ENCODE data around the gene KCNJ3.

Gene KCNJ3, protein sequence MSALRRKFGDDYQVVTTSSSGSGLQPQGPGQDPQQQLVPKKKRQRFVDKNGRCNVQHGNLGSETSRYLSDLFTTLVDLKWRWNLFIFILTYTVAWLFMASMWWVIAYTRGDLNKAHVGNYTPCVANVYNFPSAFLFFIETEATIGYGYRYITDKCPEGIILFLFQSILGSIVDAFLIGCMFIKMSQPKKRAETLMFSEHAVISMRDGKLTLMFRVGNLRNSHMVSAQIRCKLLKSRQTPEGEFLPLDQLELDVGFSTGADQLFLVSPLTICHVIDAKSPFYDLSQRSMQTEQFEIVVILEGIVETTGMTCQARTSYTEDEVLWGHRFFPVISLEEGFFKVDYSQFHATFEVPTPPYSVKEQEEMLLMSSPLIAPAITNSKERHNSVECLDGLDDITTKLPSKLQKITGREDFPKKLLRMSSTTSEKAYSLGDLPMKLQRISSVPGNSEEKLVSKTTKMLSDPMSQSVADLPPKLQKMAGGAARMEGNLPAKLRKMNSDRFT

DNA sequence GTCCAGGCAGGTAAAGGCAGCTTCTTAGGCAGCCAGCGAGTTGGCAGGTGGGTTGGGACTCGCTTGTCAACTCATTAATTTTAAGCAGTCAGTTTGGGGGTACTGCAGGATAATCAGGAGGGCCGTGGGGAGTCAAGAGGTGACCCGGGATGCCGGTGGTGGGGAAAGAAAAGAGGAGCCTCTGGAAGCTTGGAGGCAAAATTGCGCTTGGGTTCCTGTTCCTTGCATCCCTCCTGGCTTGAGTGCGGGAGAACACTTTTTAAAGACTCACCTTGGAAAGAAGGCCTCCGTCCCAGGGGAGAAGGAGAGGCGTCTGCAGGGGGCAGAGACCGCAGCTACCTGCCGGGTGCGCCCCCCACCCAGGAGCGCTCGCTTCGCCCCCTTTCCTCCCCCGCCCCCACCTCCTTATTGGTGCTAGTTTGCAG is at the start of gene KCNJ3:
KCNJ3 (plus strand) TSS at position 400 of the 425 bp plus-strand sequence. CDS start 81 bp downstream, outside the sequence.
- no peak for DNase-seq

DNA sequence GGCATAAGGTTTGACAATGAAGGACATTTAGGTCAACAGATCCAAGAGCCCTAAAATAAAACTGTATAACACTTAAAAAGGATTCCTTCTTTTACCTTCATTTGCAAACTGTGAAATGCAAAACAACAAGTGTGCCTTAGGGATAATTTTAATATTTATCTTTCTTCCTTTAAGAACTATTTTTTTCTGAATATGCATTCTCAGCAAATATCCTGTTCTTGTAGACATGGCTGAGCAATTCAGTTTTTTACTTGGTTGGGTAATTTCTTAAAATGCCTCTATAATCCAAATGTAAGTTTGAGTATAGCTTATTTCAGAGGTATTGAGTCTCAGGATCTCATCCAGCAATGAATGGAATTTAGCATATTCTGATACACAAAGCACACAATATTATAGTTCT is 43.0 kb upstream of the KCNJ3 start:
- no peak for DNase-seq

DNA sequence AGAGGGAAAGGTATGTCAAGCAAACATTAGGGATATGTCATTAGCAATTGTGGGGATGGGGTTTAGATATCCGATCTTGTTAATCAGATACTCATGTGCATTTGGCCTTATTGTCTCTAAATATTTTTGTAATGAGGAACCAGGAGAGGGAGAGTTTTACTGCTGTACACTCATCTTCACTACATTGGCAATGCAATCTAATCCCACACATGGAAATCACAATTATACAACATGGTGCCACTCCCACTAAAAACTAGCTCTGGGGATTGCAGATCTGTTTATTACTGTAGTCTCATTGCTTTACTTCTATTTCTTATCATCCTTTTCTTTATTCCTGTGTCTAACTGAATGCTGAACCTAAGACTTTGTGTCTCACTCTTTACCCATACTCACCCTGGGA is 39.6 kb upstream of the KCNJ3 start:
- no peak for DNase-seq

DNA sequence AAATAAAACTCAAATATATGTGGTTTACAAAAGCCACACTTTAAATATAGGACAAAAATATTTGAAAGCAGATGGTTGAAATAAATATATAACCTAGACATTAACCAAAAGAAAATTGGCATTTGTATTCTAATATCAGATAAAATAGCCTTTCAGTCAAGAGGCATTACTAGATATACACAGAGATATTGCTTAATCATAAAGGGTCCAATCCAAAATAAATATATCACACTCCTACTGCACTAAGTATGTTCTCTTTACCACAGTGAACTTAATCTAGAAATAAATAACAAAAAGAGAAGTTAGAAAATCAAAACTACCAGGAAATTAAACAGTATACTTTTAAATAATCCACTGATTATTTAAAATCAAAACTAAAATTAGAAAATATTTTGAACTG is 34.2 kb upstream of the KCNJ3 start:
- DNase-seq, result no peak

DNA sequence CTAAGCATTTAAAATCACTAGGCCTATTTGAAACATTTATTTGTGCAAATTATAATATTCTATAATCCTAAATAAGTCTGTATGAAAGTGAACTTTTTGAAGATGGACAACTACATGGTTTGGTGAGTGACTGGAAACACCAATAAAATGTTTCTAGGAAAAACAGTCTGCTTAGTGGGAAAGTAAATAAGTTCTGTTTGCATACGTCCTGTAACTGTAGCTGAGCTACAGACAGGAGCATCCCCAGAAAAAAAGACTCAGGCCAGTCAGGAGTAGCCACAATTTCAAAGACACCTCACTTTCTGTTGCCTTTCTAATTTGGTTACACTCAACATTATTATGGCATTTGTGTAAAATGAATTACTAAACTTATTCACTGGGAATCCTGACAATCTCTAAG is 28.4 kb upstream of the KCNJ3 start:
- DNase-seq, result no peak

DNA sequence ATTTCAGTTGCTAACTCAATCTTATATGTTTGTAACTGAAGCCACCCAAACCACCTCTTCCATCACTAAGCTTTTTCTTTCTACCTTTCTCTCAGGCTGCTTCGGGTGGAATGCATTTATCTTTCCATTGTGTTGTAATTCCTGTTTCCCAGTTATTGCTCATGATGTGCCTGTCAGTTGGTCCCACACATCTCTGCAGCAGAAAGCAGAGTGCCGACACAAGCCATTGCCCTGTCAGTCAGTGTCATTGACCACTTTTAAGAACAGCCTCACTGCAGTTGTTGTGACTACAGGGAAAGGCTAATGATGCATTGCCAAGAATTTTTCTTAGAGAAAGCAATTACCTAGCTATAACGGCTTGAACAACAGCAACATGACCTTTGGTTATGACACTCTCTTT is 24.8 kb upstream of the KCNJ3 start:
- no peak for DNase-seq

DNA sequence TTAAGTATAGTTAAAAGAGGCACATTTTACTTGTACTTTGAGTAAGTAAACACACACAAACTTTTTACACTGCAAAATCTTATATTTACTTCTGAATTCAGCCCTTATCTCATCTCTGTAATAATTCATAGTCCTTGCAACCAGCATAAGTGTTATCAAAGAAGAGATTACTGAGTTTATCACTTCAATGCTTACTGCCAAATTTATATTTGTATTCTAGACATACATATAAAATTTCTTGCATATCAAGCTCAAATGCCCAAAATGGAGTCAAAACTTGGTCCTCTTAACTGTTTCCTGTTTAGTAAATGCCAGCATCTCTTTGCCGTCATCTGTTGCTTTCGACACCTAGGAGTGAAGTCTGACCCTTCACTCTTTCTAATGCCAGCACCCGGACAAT is 21.1 kb upstream of the KCNJ3 start:
- no peak for DNase-seq

DNA sequence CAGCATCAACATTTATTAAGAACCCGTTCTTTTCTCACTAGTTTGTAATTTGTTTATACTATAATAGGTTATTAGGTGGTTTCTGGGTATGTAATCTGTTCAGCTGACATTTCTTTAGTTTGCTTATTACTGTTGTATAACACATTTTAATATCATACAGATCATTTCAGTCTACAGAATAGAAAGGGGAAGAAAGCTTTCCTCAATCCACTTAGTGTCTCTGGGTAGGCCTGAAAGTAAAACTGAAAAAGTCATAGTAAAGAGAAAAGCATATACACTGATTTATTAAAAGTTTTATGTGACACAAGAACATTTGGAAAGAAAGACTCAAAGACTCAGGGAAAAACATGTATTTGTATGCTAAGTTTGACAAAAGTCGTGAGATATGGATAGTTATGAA is 16.8 kb upstream of the KCNJ3 start:
- no peak for DNase-seq

DNA sequence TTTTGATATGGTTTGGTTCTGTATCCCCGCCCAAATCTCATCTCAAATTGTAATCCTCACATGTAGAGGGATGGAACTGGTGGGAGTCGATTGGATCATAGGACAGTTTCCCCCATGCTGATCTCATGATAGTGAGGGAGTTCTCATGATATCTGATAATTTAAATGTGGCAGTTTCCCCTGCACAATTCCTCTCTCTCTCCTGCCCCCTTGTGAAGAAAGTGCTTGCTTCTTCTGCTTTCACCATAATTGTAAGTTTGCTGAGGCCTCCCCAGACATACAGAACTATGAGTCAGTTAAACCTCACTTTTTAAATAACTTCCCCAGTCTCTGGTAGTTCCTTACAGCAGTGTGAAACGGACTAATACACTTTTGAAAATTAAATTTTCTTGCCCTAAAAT is 12.3 kb upstream of the KCNJ3 start:
- peak; percentile 3 for DNase-seq

DNA sequence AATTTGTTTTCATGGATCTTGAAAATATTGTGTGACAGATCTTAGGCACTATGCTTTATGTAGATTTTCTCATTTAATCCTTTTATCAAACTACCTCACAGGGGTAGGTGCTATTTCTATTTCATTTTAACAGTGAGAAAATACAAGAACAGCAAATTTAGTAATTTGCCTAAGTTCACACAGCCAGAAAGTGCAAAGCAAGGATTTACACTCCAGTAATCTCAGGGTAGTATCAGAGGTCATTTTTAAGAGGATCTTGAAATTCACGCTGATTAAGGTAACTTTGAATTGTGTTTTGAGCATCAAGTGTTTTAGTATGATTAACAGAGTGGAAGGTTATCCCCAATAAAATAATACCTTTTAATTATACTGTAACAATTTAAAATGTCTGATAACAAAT is 10.1 kb upstream of the KCNJ3 start:
- no peak for DNase-seq

DNA sequence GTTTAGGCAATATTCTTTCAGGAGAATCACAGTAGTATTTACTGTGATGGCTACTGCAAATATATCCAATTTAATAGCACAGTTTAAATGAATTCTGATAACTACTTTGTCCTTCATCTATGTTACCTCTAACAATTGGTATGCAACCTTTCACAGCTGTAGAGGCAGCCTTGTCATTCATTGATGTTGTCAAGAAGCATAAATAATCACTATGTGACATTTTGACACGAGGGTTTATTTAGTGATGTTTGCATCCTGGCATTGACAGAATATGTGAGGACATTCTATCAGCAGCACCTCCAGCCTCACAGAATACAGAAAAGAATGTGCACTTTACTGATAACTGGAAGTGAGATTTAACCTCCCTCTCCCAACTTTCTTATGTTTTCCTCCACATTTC is 9.3 kb upstream of the KCNJ3 start:
- DNase-seq, result no peak

DNA sequence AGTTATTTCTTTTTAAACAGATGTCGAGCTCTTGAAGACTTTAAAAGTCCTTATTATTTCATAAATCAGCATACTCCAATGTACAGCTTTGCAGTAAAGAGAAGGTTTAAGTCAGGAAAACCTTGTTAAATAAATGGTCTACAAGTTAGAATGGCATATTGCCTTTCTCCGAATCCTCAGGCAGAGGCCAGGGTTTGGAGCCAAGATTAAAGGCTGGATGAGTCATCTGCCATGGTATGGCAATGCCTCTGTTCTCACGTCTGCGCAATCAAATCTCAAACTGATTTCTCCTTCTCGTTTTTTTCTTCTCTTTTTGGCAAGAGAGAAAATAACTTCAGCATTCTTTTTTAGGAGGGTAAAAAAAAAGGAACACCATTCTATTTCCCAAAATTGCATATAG is 5.6 kb upstream of the KCNJ3 start:
- peak; percentile 11 for DNase-seq

DNA sequence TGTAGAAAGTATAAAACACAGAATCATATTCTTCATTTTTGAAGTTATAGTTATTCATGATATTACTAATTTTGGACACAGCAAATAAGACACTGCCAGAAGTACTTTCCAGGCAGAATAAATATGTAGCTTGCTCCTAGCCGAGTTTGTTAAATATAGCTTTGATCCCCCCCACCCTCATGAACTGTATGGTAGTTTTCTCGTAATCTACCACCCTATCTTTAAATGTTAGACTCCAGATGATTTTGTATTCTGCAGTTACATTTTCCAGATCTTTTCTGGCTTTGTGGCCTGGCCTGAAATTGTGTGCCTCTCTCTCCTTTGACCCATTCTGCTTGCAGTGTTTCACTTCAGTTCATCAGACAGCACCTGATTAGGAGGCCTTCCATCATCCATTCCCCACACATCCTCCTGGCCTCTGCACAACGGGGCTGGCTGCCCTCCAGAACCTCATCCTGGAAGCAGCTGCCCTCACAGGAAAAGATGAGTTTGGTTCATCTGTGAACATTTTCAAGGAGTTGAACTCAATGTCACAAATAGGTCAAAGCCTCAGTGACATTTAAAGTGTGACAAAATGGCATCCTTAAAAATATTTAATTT is 4.7 kb upstream of the KCNJ3 start:
- DNase-seq, result no peak

DNA sequence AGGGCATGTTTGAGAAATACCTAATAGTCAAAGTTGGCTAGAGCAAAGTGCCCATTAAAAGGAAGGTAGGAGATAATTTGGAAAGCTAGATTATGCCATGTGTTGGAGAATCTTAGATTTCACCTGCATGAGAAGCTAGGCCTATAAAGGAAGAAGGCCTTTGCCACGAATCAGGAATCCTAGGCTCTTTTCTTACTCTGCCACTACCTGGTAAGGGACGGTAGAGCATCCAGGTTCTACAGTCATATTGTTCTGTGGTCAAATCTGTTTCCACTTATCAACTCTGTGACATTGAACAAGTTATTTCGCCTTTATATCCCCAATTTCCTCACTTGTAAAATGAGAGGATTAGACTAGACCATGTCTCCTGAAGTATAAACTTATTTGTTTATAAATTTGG is 3.6 kb upstream of the KCNJ3 start:
- DNase-seq, result no peak

DNA sequence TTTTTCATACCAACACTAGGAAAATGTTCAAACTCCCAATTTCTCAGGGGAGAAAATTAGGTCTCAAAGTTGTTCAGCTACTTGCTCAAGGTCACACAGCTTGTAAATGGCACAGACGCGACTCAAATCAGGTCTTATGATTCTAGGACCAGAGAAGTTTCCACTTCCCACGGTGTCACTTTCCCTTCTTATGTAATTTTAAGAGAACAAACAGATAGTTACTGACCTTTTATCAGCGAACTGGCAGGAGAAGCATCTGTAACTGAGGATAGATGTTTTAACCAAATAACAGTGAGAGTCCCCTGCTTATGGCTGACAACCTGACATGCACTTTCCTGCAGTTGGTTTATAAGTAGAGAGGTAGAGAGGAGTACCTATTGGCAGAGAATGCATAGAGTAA is 2.1 kb upstream of the KCNJ3 start:
- no peak for DNase-seq

DNA sequence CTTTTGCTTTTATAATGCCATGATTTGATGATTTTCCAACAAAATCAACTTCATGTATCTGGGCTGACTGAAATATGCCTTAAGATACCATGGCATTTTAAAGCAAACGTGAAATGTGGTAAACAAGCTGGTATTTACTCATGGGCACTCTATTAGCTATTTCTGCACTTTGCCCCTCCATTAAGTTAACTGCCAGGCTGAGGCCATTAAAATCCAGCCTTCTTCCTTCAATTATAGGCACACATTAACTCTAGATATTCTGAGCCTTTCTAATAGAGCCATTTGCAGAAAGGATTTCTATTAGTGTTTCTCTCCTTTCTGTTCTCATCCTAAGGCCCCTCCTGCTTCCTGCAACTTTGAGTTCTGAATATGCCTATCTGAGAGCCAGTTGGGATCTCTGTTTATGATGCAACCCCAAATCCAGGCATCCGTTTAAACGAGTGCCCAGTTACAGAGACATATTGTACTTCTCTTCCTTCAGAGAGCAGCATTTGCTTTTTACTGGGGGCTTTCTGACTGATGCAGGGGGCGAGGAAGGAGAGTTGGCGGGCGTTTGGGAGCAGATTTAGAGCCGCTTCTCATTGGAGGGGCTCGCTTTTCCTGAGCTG is 1.6 kb upstream of the KCNJ3 start:
- DNase-seq, result no peak

DNA sequence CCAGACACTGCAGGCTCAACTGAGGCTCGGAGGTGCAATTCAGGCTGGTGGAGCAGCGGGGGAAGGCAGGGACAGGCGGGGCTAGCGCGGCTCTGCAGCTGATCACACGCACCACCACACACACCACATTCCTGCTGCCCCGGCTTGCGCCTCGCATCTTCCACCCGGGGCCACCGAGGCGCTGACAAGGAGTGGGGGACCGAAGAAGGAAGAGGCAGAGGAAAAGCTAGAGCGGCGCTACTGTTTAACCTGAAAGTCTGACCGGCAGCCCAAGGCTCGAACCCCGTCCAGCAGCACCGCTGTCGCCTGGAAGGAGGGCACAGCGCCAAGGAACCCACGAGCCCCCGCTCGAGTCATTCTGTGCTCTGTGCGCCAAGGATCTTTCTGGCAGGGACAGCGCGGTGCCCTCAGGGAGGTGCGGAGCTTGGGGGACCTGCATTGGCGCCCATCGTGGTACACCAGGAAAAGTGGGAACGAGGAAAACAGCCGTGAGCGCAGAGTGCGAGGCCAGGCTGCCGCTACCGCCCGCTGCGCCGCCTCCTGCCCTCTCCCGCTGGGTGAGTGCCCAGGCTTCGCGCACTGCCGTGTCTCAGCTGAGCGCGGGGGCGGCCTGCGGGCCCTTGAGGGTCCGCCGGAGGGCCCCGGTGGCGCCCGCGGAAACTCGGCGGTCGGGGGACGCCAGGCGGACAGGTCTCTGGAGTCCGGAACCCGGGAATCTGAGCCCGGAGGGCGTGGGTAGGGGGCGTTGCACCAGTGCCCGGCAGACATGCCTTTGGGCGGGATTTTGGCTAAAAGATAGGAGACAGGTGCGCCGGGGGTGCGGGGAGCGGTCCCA is 860 bp upstream of the KCNJ3 start:
- DNase-seq, result peak; percentile 3

DNA sequence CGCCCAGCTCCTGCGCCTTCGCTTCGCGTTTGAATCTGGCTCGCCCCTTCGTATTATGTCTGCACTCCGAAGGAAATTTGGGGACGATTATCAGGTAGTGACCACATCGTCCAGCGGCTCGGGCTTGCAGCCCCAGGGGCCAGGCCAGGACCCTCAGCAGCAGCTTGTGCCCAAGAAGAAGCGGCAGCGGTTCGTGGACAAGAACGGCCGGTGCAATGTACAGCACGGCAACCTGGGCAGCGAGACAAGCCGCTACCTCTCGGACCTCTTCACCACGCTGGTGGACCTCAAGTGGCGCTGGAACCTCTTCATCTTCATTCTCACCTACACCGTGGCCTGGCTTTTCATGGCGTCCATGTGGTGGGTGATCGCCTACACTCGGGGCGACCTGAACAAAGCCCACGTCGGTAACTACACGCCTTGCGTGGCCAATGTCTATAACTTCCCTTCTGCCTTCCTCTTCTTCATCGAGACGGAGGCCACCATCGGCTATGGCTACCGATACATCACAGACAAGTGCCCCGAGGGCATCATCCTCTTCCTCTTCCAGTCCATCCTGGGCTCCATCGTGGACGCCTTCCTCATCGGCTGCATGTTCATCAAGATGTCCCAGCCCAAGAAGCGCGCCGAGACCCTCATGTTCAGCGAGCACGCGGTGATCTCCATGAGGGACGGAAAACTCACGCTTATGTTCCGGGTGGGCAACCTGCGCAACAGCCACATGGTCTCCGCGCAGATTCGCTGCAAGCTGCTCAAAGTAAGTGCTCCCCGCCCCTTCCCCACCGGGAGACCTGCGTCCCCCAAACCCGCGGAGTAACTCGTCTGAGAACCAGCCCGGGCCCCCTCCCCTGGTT is 453 bp downstream of the KCNJ3 start:
- no peak for DNase-seq

DNA sequence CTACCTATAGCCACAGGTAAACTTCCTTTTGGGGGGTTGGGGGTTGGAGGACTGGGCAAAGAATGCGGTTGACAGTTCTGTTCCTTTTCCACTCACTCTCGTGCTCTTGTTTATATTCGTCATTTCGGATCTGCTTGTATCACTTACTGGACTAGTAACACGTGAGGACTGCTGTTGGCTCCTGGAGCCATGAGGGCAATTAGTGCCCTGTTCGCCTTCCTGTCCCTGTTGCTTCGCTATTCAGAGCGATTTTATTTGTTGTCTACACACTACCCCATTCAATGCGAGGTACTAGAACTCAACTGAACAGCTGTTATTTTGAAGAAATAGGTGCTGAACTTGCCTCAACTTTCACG is 1.1 kb downstream of the KCNJ3 start:
- DNase-seq, result no peak

DNA sequence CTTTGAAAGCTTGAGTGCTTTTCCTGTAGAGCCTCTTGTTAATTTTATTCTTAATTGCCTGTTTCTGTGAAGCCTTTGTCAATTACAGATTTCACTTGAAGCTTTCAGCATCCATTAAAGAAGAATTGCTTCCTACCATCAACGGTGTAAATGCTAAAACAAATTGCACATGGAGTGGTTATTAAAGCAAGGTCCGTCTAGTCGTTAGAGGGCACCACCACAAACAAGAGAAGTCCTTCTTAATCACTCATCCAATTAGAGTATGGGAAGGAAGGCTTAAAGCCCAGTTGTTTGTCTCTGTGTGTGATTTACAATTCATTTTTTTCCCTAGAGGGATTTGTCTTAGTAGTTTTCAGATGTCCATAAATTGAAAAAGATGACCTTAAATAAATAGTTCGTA is 1.6 kb downstream of the KCNJ3 start:
- DNase-seq, result no peak

DNA sequence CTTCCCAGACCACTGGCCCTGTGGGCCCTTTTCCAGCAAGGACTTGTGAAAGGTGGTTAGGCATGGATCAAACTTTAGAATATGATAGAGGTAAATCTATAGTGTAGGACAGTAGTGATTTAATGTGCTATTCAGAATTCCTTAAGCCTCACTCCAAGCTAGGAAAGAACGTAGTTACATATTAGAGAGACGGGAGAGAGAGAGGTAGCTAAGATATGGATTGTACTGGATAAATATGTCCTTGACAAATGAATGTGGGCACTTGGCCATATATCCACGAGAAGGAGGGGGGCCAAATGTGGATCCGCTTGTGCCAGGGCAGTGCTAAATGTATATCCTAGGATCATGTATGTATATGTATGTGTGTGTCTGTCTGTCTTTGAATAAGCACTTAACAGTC is 6.5 kb downstream of the KCNJ3 start:
- no peak for DNase-seq

DNA sequence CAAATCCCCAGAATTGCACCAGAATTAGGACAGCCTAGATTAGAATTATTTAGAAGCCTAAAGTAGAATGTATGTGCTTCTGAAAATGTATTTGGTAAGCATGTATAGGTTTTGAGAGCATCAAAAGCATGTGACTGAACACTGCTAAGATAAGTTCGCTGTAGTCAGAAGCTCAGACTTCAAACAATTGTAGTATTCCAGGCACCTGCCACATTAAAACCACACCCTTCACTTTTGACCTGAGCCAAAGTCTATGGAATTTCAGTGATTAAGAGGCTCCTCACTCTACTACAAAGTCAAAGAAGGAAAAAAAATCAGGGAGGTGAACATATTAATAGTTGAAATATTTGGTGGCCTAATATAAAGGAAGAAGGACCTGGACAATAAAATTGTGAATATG is 8.2 kb downstream of the KCNJ3 start:
- no peak for DNase-seq
